Left ventricle myocardium inferior (tissue), 1 donor: ENCODE measurements around the gene MT1HL1. TPM values are rescaled to one million over a fixed set of nuclear protein-coding genes. Genes with fewer than 3 reads are reported as not detected.

ENCODE experiments used
- DNase-seq: peaks from one replicate; pipeline ENCODE4 v3.0.0-alpha.2; 2020
- H3K27ac ChIP-seq: fragments of 200-600 bp; replicated peaks from 2 replicates; pipeline ENCODE4 v1.8.0; 2021
- H3K27me3 ChIP-seq: fragments of 200-600 bp; 2 replicates; pipeline ENCODE4 v1.8.0; 2021; ENCODE audit warnings: low read depth
- H3K36me3 ChIP-seq: fragments of 200-600 bp; 2 replicates; pipeline ENCODE4 v1.8.0; 2021
- H3K4me1 ChIP-seq: fragments of 200-600 bp; 2 replicates; pipeline ENCODE4 v1.8.0; 2021
- H3K4me3 ChIP-seq: fragments of 200-600 bp; 2 replicates; pipeline ENCODE4 v1.8.0; 2021; ENCODE audit warnings: mild to moderate bottlenecking, moderate library complexity
- H3K9me3 ChIP-seq: fragments of 200-600 bp; replicated peaks from 2 replicates; pipeline ENCODE4 v1.8.0; 2021
- intact Hi-C: fragments of 100-400 bp; cut with micrococcal nuclease; formaldehyde crosslinking; loops from one replicate; pipeline ENCODE4 v1.11.0; 2022
- total RNA-seq: library from RNA; stranded (reverse); fragmentation: NEBNext Ultra II Directional; extraction: Animal tissue kit (Norgen Biotek cat#: 25700); gene quantifications from one replicate; pipeline ENCODE4 v1.2.1, GENCODE V29; 2021
- TF ChIP-seq, protein P1 (sequence below): fragments of 200-600 bp; IDR thresholded peaks from 2 replicates; pipeline ENCODE4 v1.8.0; 2021; ENCODE audit warnings: antibody characterized with exemption, mild to moderate bottlenecking, borderline replicate concordance
- donor health status: DM: no; HTN: yes; CAD: no; lungs with severe emphysema.

Gene MT1HL1
- total RNA-seq, 1 donor from 2014 or later, result not detected

DNA sequence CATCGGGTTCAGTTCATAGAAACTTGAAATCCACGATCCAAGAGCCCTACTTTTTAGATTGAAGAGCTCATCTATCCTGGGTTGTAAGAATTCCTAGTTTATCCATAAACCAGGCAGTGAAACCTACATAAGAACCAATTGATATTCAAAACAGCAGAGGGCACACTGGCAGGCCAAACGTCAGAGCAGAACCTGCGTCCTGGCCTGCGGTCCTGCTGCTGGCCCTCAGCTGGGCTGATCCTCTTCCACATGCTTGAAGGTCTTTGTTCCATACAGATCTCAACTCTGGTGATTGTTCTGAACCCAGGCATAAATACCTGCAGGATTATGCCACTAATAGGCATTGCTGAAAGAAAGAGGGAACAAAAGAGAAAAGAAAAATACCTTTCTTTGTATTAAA, 47.0 kb downstream of the MT1HL1 start:
- DNase-seq, result no peak
- Histone ChIP-seq H3K4me1 (peaks cover 15% of the 10 kb centered on the region), H3K27me3 (no peaks in the 10 kb centered on the region), H3K4me3 (no peak overlapping the region), H3K9me3 (no peaks in the 10 kb centered on the region), H3K27ac (no peak overlapping the region), H3K36me3 (no peaks in the 10 kb centered on the region)
- intact Hi-C loops, result no loop called here
- TF ChIP-seq, protein P1, sequence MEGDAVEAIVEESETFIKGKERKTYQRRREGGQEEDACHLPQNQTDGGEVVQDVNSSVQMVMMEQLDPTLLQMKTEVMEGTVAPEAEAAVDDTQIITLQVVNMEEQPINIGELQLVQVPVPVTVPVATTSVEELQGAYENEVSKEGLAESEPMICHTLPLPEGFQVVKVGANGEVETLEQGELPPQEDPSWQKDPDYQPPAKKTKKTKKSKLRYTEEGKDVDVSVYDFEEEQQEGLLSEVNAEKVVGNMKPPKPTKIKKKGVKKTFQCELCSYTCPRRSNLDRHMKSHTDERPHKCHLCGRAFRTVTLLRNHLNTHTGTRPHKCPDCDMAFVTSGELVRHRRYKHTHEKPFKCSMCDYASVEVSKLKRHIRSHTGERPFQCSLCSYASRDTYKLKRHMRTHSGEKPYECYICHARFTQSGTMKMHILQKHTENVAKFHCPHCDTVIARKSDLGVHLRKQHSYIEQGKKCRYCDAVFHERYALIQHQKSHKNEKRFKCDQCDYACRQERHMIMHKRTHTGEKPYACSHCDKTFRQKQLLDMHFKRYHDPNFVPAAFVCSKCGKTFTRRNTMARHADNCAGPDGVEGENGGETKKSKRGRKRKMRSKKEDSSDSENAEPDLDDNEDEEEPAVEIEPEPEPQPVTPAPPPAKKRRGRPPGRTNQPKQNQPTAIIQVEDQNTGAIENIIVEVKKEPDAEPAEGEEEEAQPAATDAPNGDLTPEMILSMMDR, result no peak

Other genes starting within 250 kb of the MT1HL1 start
- gene MTR, start 209.1 kb downstream of the MT1HL1 start, total RNA-seq, result 47.6 TPM
- gene RYR2, start 37.7 kb upstream of the MT1HL1 start, total RNA-seq, result 783 TPM